GM10248 (cell line): ENCODE results near the gene THRAP3.

Experiments
- CTCF ChIA-PET: fragments of 300-600 bp; sonication (Branson Sonifier 250); formaldehyde crosslinking; extraction: SDS; loops from one replicate; lab custom pipeline; 2021; ENCODE audit warnings: antibody characterized with exemption; lab: Yijun Ruan, JAX
- POLR2A ChIA-PET: fragments of 350-650 bp; sonication (Branson Sonifier 250); formaldehyde crosslinking; extraction: SDS; loops from one replicate; lab custom pipeline; 2020; ENCODE audit warnings: antibody characterized with exemption; lab: Yijun Ruan, JAX
- DNase-seq: peaks from one replicate; pipeline ENCODE4 v3.0.0; 2012; ENCODE audit errors: extremely low spot score
- CTCF ChIP-seq: IDR thresholded peaks from 2 replicates; pipeline ENCODE4 v1.5.1; 2012; ENCODE audit warnings: mild to moderate bottlenecking, low read depth; ENCODE audit errors: extremely low read depth, missing control alignments, control extremely low read depth

THRAP3 gene

GRCh38 chr1:36279110-36279788, 55.0 kb downstream of the THRAP3 start:
- DNase-seq: no peak
- ChIA-PET POLR2A (no interaction called here), CTCF (interaction anchor here (0.8 to 2.6 kb wide), 5 partner anchors 8 to 144 kb away, joined by 3 to 9 read pairs (median 4); partner anchors contain the start of gene TRAPPC3)
- no peak for TF ChIP-seq CTCF

GRCh38 chr1:36279789-36280296, 55.6 kb downstream of the THRAP3 start:
- no peak for TF ChIP-seq CTCF
- no peak for DNase-seq
- POLR2A ChIA-PET: no interaction called here
- CTCF ChIA-PET: interaction anchor here (1.2 to 2.6 kb wide), 6 partner anchors 10 to 145 kb away, joined by 3 to 9 read pairs (median 4); partner anchors contain the start of gene TRAPPC3

- TF ChIP-seq CTCF: no peak
- ChIA-PET CTCF (interaction anchor here (0.6 to 1.7 kb wide), 5 partner anchors 16 to 133 kb away, joined by 3 to 4 read pairs (median 3); no protein-coding TSS in a partner anchor), POLR2A (no interaction called here)
- DNase-seq: no peak
Measured at GRCh38 chr1:36284061-36284460, 59.8 kb downstream of the THRAP3 start.

- no peak for TF ChIP-seq CTCF
- no peak for DNase-seq
- ChIA-PET POLR2A (no interaction called here), CTCF (interaction anchor here (1.4 to 3.8 kb wide), 11 partner anchors 18 to 189 kb away, joined by 3 to 45 read pairs (median 6); partner anchors contain the start of gene TRAPPC3)
Measured at GRCh38 chr1:36284517-36284916, 60.3 kb downstream of the THRAP3 start.

GRCh38 chr1:36285443-36286101, 61.3 kb downstream of the THRAP3 start:
- DNase-seq: peak; percentile 71
- CTCF ChIA-PET: interaction anchor here (0.6 to 3.8 kb wide), 55 partner anchors 9 to 218 kb away, joined by 3 to 45 read pairs (median 4); partner anchors contain the start of genes THRAP3 and TRAPPC3
- peak; percentile 43 for TF ChIP-seq CTCF
- POLR2A ChIA-PET: interaction anchor here (1.0 kb wide), 1 partner anchor 21 kb away, joined by 3 read pairs; the partner anchor contains the start of gene SH3D21

GRCh38 chr1:36286802-36287201, 62.6 kb downstream of the THRAP3 start:
- no peak for DNase-seq
- no peak for TF ChIP-seq CTCF
- ChIA-PET CTCF (interaction anchor here (1.3 to 3.8 kb wide), 8 partner anchors 8 to 136 kb away, joined by 3 to 45 read pairs (median 10); partner anchors contain the start of genes THRAP3 and TRAPPC3), POLR2A (no interaction called here)
